HL-60 (cell line): ENCODE data around the gene EIF1.
A peak's percentile ranks its signal among the peaks of the same experiment; 100 is the strongest.

Experiments used
- DNase-seq, 2 experiments: peaks; one replicate each; pipeline ENCODE4 v3.0.0-alpha.2; 2010 to 2020; ENCODE audit warnings: low read depth in 1 of 2, low spot score in 1 of 2
- H3K27ac ChIP-seq: fragments of 250-450 bp; sonication (Bioruptor Pico); replicated peaks from 2 replicates; pipeline ENCODE4 v1.5.1; 2020; ENCODE audit warnings: mild to moderate bottlenecking, moderate library complexity
- H3K27me3 ChIP-seq: fragments of 250-450 bp; sonication (Bioruptor Pico); 2 replicates; pipeline ENCODE4 v1.5.1; 2021; ENCODE audit warnings: mild to moderate bottlenecking, moderate library complexity; ENCODE audit not compliant: insufficient read depth, poor library complexity, severe bottlenecking
- H3K4me3 ChIP-seq: replicated peaks from 2 replicates; pipeline ENCODE4 v1.5.1; 2011; ENCODE audit warnings: mild to moderate bottlenecking, control low read depth, low read length; ENCODE audit not compliant: insufficient read depth
- GABPA ChIP-seq: IDR thresholded peaks from 2 replicates; pipeline ENCODE4 v1.6.1; 2012; ENCODE audit warnings: low read depth
- POLR2AphosphoS5 ChIP-seq: IDR thresholded peaks from 2 replicates; pipeline ENCODE4 v1.6.1; 2012; ENCODE audit warnings: low read depth
- SPI1 ChIP-seq: IDR thresholded peaks from 2 replicates; pipeline ENCODE4 v1.6.1; 2012; ENCODE audit warnings: low read depth, mild to moderate bottlenecking, borderline replicate concordance
- TF ChIP-seq, protein P1 (sequence below): IDR thresholded peaks from 2 replicates; pipeline ENCODE4 v1.6.1; 2012; ENCODE audit warnings: low read depth; ENCODE audit not compliant: insufficient replicate concordance
- TF ChIP-seq, protein P2 (sequence below): IDR thresholded peaks from one replicate; pipeline ENCODE4 v1.5.1; 2011; ENCODE audit warnings: low read length, control low read depth, inconsistent platforms; ENCODE audit not compliant: insufficient read depth

EIF1 gene

DNA sequence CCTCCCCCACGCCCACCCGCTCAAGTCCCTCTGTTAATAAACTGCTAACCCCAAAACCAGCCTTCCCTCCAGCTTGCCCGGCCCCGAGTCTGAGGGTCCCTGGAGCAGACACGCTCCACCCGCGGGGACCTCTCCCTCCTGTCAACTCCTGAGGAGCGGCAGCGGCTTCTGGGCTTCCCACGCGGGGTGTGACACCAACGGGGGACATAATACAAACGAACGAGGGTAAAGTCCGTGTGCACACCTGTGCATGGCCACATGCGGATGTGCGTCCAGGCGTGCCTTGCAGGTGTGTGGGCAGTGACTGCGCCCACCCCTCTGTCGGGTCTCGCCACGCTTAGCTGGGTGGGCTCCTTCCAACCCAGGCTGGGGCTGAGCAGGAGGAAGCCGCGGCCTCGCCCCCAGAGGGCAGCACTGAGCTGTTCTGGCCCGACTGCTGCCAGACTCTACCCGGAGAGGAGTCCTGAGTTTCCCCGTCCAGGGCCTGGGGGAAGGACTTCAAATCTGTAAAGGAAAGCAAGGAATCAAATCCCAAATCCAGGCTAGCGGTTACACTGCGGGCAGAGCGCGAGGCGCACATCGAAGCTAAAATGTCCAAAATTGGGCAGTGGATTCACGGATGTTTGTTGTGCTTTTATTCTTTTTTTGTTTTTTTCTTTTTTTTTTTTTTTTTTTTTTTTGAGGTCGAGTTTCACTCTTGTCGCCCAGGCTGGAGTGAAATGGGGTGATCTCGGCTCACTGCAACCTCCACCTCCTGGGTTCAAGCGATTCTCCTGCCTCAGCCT lies 40.1 kb upstream of the EIF1 start:
- Histone ChIP-seq H3K4me3 (peak overlapping the region; percentile 20), H3K27me3 (no peaks in the 10 kb centered on the region), H3K27ac (no peak overlapping the region)
- TF ChIP-seq, protein P1, sequence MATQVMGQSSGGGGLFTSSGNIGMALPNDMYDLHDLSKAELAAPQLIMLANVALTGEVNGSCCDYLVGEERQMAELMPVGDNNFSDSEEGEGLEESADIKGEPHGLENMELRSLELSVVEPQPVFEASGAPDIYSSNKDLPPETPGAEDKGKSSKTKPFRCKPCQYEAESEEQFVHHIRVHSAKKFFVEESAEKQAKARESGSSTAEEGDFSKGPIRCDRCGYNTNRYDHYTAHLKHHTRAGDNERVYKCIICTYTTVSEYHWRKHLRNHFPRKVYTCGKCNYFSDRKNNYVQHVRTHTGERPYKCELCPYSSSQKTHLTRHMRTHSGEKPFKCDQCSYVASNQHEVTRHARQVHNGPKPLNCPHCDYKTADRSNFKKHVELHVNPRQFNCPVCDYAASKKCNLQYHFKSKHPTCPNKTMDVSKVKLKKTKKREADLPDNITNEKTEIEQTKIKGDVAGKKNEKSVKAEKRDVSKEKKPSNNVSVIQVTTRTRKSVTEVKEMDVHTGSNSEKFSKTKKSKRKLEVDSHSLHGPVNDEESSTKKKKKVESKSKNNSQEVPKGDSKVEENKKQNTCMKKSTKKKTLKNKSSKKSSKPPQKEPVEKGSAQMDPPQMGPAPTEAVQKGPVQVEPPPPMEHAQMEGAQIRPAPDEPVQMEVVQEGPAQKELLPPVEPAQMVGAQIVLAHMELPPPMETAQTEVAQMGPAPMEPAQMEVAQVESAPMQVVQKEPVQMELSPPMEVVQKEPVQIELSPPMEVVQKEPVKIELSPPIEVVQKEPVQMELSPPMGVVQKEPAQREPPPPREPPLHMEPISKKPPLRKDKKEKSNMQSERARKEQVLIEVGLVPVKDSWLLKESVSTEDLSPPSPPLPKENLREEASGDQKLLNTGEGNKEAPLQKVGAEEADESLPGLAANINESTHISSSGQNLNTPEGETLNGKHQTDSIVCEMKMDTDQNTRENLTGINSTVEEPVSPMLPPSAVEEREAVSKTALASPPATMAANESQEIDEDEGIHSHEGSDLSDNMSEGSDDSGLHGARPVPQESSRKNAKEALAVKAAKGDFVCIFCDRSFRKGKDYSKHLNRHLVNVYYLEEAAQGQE = no peak
- TF ChIP-seq, protein P2, sequence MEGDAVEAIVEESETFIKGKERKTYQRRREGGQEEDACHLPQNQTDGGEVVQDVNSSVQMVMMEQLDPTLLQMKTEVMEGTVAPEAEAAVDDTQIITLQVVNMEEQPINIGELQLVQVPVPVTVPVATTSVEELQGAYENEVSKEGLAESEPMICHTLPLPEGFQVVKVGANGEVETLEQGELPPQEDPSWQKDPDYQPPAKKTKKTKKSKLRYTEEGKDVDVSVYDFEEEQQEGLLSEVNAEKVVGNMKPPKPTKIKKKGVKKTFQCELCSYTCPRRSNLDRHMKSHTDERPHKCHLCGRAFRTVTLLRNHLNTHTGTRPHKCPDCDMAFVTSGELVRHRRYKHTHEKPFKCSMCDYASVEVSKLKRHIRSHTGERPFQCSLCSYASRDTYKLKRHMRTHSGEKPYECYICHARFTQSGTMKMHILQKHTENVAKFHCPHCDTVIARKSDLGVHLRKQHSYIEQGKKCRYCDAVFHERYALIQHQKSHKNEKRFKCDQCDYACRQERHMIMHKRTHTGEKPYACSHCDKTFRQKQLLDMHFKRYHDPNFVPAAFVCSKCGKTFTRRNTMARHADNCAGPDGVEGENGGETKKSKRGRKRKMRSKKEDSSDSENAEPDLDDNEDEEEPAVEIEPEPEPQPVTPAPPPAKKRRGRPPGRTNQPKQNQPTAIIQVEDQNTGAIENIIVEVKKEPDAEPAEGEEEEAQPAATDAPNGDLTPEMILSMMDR = peak; percentile 84
- DNase-seq = peak; percentile 62 to 82

- H3K27me3 ChIP-seq = no peaks in the 10 kb centered on the region
- no peak overlapping the region for H3K27ac ChIP-seq
- H3K4me3 ChIP-seq = no peak overlapping the region
- TF ChIP-seq SPI1 (no peak), GABPA (no peak), POLR2AphosphoS5 (no peak)
- TF ChIP-seq, protein P2 = no peak
- TF ChIP-seq, protein P1 = no peak
- no peak for DNase-seq
Observed at GRCh38 chr17:41649923-41650519, 38.7 kb upstream of the EIF1 start.

- no peak overlapping the region for H3K27ac ChIP-seq
- DNase-seq = no peak
- no peak overlapping the region for H3K4me3 ChIP-seq
- no peaks in the 10 kb centered on the region for H3K27me3 ChIP-seq
- no peak for TF ChIP-seq SPI1
- TF ChIP-seq, protein P1 = no peak
- TF ChIP-seq POLR2AphosphoS5 = no peak
- TF ChIP-seq, protein P2 = no peak
Observed at GRCh38 chr17:41650794-41651624, 37.7 kb upstream of the EIF1 start.
